HCEC 1CT (cell line): Measurements from ENCODE around the gene CTNNBIP1.
"Not testable (repeated sequence)": the region's sequence is repeated elsewhere in the genome, so short reads cannot be mapped to it uniquely, and the experiment has no call there.

ENCODE experiments used
- DNase-seq: peaks from one replicate; pipeline ENCODE4 v3.0.0-alpha.2; 2017

CTNNBIP1 gene

GRCh38 chr1:9910076-9910422, at the start of gene CTNNBIP1:
TSS of gene CTNNBIP1 (minus strand) at chr1:9910269. CDS start at chr1:9872064, 38,205 bp downstream.
- DNase-seq, result no peak

GRCh38 chr1:9957726-9958125, 47.7 kb upstream of the CTNNBIP1 start:
- DNase-seq, result no peak

GRCh38 chr1:9946315-9946714, 36.2 kb upstream of the CTNNBIP1 start:
- DNase-seq, result no peak

- peak; percentile 94 for DNase-seq
These were observed 33.1 kb upstream of the CTNNBIP1 start, which contains the start of the genes LZIC and NMNAT1 for GRCh38 chr1:9942939-9943788. TSS of gene LZIC (minus strand) at chr1:9943391. CDS start at chr1:9936619, 6,772 bp downstream. TSS of gene NMNAT1 (plus strand) at chr1:9943475. CDS start at chr1:9972074, 28,599 bp downstream.

GRCh38 chr1:9942399-9942938, 32.4 kb upstream of the CTNNBIP1 start:
- peak; percentile 54 for DNase-seq

GRCh38 chr1:9929431-9930385, 19.6 kb upstream of the CTNNBIP1 start:
- no peak for DNase-seq

- DNase-seq, result no peak
These were observed 17.2 kb upstream of the CTNNBIP1 start for GRCh38 chr1:9927259-9927658.

- DNase-seq, result no peak
These were observed 12.3 kb upstream of the CTNNBIP1 start for GRCh38 chr1:9922342-9922741.

GRCh38 chr1:9920606-9921005, 10.5 kb upstream of the CTNNBIP1 start:
- DNase-seq, result no peak

- no peak for DNase-seq
These were observed 7.8 kb upstream of the CTNNBIP1 start for GRCh38 chr1:9917901-9918300.

- DNase-seq, result not testable (repeated sequence)
These were observed 7.4 kb upstream of the CTNNBIP1 start for GRCh38 chr1:9917495-9917894.

- no peak for DNase-seq
These were observed 6.4 kb upstream of the CTNNBIP1 start for GRCh38 chr1:9916452-9916851.

- no peak for DNase-seq
These were observed 4.5 kb upstream of the CTNNBIP1 start for GRCh38 chr1:9914610-9914937.

GRCh38 chr1:9912264-9912936, 2.3 kb upstream of the CTNNBIP1 start:
- no peak for DNase-seq

- DNase-seq, result peak; percentile 99
These were observed 532 bp upstream of the CTNNBIP1 start for GRCh38 chr1:9910423-9911178.

GRCh38 chr1:9909234-9910046, 629 bp downstream of the CTNNBIP1 start:
- no peak for DNase-seq

GRCh38 chr1:9908871-9909233, 1.2 kb downstream of the CTNNBIP1 start:
- no peak for DNase-seq

GRCh38 chr1:9907441-9907840, 2.6 kb downstream of the CTNNBIP1 start:
- no peak for DNase-seq

GRCh38 chr1:9906466-9906865, 3.6 kb downstream of the CTNNBIP1 start:
- DNase-seq, result no peak

GRCh38 chr1:9905010-9905409, 5.1 kb downstream of the CTNNBIP1 start:
- peak; percentile 29 for DNase-seq

GRCh38 chr1:9904596-9904995, 5.5 kb downstream of the CTNNBIP1 start:
- no peak for DNase-seq
